ENCODE measurements around the gene PKNOX1.
"Not testable (repeated sequence)": the region's sequence is repeated elsewhere in the genome, so short reads cannot be mapped to it uniquely, and the experiment has no call there.

Gene PKNOX1

DNA sequence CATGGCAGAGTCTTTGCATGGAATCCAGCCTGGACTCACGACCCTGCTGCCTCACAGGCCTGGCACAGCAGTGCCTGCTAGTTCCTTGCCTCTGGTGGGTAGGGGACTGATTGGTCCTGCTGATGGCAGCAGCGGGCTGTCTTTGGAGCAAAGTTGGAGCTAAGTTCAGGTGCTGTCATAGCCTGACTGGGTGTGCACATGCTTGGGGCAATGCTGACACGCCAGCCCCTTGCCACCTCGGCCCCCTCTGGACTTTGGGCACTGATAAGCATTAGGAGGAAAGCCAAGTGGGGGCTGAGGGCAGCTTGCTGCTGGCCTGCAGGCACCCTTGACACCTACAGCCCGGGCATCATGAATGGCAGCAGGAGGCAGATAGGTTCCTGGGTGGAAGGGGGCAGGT lies 67.8 kb downstream of the PKNOX1 start:
- not testable (repeated sequence) for DNase-seq (ENCODE audit: extremely low spot score, insufficient read length, low read depth); FAIRE-seq

DNA sequence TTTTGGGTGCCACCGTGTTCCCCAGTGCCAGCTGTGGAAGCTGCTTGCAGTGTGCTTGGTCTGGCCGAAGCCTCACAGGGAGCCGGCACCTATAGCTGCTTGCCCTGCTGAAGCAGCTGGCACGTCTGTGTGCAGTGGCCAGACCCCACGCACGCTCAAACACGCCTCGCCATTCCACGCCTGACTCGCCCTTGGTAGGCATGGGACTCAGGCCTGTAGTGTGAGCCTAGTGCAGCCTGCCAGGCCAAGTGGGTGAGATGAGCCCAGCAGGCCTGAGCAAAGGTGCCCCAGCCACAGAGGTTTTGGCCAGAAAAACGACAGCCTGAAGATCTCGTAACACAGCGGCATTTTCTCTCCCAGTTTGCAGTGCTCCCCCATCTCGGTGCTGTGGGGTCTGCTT lies 68.9 kb downstream of the PKNOX1 start:
- not testable (repeated sequence) for DNase-seq (ENCODE audit: extremely low spot score, insufficient read length, low read depth); FAIRE-seq

DNA sequence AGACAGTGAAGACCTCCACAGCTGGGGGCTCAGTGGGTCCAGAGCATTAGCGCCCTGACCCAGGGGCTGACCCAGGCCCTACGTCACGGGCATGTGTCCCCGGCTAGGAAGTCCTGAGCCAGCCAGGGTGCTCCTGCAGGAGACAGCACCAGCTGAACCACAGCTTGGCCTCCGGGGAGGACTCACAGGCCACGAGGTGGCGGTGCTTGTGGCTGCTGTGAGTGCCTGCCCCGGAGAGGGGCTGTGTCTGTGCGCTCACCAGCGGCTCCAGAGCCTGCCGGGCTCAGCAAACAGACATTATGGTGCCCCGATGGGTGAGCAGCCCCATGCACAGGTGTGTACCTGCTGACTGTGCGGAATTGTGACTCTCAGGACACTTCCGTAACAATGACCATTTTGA lies 70.2 kb downstream of the PKNOX1 start:
- DNase-seq (ENCODE audit: extremely low spot score, insufficient read length, low read depth); FAIRE-seq: not testable (repeated sequence)

DNA sequence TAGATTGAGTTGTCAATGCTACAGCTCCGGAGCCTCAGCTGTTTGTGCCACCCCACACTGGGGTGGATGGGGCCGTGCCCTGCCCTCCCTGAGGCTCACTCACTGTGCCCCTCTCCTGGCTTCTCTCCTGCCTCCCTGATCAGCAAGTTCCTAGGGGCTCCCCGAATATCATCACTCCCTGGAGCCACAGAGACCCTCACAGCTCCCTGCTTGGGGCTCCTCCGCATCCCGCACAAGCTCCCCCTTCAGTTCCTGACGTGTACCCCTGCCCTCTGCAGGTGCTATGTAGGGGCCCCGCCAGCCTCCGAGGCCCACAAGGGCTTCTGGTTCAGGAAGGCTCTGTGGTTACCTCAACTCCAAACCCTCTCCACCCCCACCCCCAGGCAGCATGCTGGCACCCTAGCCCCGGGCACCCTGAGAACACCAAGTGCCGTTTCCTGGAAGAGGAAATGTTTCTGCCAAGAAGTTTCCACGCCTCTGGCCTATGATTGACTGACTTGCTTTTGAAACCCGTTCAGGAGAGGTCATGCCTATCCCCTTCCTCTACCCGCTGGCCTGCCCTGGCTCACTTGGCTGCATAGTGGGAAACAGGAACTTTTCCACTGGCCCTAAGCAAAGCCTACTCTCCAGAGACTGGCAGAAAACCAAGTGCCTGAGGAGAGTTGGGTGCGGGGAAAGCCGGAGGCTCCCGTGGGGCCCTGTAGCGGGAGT lies 71.0 kb downstream of the PKNOX1 start:
- DNase-seq (ENCODE audit: extremely low spot score, insufficient read length, low read depth); FAIRE-seq: not testable (repeated sequence)

DNA sequence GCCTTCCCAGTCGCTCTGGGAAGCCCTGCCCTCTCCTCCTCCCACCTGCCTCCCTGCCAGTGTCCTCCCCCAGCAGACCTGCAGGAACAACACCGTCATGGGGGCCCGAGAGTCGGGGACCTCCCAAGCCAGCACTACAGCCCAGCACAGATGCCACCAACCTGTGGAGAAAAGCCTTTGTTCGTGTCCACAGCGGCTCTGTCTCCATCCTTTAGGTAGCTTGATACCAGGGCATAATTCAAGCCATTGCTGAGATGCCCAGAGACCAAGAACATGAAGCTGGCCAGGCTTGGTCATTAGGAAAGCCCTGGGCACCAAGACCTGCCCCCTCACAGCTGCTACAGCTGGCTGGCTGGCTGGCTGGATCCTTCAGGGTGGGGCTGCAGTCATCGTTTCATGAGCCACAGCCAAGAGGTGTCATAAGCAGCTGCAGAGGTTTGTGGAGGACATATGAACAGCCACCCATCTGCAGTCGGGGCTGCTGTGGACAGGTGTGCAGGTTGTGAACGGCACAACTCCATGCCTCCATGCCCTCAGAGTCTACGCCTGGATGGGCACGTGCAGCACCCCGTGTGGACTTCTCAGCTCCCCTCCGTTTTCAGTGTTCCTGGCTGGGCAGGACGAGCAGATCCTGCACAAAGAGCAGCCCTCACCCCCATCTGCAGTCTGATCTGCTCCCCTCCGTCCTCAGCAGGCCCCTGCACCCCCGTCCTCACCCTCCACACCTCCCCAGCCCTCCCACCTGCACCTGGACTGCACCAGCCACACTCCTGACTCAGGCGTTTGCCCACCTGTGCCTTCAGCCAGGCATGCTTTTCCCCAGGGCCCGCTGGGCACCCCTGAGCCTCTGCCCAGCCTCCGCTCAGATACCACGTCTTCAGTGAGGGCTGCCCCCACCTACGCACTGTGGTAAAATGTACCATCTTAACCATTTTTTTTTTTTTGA lies 71.8 kb downstream of the PKNOX1 start:
- FAIRE-seq; DNase-seq (ENCODE audit: extremely low spot score, insufficient read length, low read depth): not testable (repeated sequence)

DNA sequence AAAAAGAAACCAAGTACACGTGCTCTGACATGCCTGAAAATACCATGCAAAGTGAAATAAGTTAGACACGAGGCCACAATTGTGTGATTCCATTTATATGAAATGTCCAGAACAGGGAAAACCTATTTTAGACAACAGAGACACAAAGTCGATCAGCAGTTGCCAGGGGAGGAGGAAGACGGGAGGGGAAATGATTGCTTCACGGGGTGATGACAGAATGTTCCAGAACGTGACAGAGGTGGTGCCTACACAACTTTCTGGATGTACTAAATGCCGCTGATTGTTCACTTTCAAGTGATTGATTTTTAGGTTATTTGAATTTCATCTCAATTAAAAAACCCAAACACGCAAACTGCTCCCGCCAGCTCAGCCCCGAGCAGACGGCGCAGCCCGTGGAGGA lies 78.8 kb downstream of the PKNOX1 start:
- not testable (repeated sequence) for DNase-seq (ENCODE audit: extremely low spot score, insufficient read length, low read depth)

DNA sequence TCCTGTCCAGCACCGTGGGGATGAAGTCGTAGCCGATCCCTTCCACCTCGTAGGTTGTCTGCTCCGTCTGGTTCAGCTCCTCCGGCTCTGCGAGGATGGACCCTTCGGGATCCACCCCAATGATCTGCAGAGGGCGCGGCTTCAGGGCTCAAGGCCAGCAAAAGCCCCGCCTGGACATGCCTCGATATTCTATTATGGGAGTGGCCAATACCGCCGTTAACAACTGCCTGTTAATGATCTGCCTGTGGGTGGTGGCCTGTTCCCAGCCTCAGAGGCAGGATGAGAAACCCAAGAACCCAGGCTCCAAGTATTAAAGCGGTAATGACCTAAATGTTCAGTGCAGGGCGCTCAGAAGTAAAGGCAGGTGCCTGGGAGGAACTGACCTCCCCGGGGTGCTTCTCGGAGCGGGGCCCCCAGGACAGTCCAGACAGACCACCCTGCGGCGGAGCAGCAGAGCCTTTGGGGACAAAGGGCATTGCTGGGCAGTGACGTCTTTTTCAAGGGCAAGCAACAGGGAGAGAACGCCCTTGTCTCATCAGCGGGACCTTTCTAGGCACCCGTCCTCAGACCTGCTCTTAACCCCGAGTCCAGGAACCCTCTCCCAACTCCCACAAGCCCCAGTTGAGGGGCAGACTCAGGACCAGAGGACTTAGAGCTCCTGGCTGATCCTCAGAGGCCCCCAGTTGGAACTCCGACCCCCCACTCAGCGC lies 88.7 kb downstream of the PKNOX1 start:
- not testable (repeated sequence) for DNase-seq (ENCODE audit: extremely low spot score, insufficient read length, low read depth); FAIRE-seq

More for the DNA sequence above, 78.8 kb downstream of the PKNOX1 start:
- FAIRE-seq = not testable (repeated sequence)

DNA sequence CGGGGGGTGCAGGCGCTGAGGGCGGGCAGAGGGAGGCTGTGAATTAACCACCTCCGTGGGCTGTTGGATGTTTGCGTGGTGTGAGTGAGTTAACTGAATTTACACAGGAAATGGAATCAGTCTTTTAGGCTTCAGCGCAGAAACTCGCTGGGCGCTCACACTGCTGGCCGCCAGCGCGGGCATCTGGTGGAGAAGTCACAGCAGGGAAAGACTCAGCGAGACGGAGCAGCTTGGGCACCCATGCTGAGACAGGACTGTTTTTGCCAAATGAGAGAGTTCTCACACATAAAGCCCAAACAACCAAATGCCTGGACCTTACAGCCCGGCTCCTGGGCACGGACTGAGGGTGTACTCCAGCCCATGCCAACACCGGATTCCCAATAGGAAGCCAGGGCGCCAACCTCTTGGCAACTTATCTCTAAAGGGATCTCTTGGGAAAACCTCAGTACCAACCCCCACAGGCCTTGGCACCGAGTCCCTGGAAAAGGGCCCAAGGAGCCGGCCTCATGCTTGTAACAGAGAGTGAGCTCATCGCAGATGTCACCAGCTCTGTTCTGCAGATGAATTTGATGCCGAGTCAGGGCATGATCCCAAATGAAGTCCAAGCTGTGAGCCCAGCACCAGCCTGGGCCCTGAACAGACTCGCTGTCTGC lies 90.0 kb downstream of the PKNOX1 start:
- not testable (repeated sequence) for FAIRE-seq; DNase-seq (ENCODE audit: extremely low spot score, insufficient read length, low read depth)

DNA sequence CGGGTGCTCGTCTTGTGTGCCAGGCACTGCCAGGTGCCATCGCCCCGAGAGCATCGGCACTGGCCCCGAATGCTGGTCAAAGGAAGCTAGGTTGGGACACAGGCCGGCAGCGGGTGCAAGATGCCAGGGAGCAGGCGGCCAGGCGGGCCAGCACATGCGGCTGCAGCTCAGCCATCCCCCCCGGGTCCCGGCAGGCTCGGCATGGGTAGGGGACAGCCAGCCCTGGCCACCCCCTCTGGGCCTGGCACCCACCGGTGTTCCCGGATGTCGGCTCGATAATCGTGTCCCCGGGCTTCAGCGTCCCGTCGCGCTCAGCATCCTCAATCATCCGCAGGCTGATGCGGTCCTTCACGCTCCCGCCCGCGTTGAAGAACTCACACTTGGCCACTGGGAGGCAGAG lies 91.6 kb downstream of the PKNOX1 start:
- FAIRE-seq; DNase-seq (ENCODE audit: extremely low spot score, insufficient read length, low read depth): not testable (repeated sequence)

DNA sequence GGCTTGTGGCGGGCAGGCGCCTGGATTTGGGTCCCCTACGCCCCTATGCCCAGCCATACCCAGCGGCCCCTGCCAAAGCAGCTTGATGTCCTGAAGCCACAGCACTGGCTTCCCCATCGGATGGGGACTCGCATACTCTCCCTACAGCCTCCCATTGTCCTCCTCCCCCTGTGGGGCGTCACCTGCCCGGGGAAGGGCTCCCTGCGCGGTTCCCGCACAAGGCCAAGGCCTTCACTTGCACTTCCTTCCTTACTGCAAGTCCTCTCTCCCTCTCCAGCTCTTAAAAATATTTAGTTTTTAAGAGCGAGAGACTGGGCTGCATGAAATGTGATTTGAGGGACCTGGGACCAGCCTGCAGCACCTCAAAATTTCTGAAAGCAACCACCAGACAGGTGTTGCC lies 92.3 kb downstream of the PKNOX1 start:
- not testable (repeated sequence) for FAIRE-seq

DNA sequence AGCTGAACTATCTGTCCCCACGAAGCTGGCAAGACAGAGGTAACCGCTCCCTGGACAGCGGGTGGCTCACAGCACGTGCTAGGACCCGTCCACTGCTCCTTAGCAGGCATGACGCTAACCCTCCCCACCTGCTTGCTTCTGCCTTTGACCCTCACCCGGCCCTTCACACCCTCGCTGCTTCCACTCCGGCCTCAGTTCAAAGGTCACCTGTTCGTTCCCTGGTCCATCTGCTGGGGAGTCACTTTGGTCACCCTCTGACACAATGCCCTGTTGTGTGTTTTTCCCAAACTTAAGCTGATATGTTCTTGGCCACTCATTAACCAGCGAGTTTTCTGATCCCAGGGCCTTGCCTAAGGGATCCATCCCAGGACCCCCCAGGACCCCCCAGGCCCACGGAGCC lies 93.7 kb downstream of the PKNOX1 start:
- FAIRE-seq; DNase-seq (ENCODE audit: extremely low spot score, insufficient read length, low read depth): not testable (repeated sequence)

More for the DNA sequence above, 92.3 kb downstream of the PKNOX1 start:
- not testable (repeated sequence) for DNase-seq (ENCODE audit: extremely low spot score, insufficient read length, low read depth)

DNA sequence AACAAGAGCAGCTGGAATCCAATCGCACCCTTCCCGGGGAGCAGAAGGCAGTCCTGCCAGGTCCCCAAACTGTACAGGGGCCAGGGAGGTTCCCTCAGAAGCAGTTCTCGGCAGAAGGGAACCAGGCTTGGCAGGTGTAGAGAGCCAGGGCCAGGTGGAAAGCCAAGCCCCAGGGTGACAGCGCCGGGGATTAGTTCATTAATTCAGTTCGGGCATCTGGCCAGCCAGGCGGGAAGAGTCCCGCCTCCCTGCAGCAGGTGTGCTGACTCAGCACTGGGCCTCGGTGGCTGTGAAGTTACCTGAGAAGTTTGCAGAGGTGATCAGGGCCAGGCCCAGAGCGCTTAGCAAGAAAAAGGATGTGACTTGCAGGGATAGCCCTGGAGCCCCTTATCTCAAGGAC lies 95.3 kb downstream of the PKNOX1 start:
- FAIRE-seq; DNase-seq (ENCODE audit: extremely low spot score, insufficient read length, low read depth): not testable (repeated sequence)

DNA sequence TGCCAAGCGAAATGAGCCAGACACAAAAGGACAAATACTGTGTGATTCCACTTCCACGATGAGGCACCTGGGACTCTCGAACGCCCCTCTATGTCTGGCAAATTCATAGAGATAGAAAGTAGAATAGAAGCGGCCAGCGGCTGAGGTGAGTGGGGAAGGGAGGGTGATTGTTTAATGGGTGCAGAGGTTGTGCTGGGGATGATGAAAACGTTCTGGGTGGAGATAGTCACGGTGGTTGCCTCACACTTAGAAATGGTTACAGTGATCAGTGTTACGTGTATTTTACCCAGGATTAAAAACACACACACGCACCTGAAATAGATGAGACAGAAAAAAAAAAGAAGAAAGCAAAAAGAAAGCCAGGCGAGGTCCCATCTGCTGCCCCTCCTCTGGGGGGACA lies 98.4 kb downstream of the PKNOX1 start:
- FAIRE-seq; DNase-seq (ENCODE audit: extremely low spot score, insufficient read length, low read depth): not testable (repeated sequence)

DNA sequence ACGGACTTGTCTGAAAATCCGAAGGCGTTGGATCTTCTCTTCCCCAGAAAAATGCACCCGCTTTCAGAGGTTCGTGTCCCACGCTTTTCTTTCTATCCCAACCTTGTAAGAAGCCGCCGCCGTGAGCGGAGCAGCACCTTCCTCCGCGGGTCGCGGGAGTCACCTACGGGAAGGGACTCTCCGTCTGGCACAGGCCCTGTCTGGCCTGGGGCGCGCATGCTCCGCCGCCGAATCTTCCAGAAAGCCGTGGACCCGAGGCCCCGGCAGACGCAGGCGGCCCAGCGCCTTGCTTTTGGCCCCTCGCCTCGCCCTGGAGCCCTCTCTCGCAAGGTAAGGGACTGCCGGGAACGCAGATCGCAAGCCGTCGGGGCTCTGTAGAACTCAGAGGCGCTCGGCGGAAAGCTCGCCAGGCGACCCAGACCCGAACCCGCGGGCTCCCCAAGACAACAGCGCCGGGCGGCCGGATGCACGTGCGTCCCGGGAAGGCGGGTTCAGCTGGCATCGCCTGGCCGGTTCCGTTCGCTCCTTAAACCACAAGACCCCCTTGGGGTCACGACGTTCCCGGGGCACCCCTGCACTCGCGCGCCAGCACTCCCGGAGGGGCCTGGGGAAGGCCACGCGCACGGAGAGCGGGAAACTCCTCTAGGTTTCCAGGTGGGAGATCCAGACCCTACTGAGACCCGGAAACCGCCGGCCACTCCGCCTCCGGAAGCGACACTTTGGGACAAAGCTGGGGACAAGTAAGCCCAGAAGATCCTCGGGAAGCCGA lies 100.2 kb downstream of the PKNOX1 start:
- not testable (repeated sequence) for DNase-seq (ENCODE audit: extremely low spot score, insufficient read length, low read depth); FAIRE-seq

DNA sequence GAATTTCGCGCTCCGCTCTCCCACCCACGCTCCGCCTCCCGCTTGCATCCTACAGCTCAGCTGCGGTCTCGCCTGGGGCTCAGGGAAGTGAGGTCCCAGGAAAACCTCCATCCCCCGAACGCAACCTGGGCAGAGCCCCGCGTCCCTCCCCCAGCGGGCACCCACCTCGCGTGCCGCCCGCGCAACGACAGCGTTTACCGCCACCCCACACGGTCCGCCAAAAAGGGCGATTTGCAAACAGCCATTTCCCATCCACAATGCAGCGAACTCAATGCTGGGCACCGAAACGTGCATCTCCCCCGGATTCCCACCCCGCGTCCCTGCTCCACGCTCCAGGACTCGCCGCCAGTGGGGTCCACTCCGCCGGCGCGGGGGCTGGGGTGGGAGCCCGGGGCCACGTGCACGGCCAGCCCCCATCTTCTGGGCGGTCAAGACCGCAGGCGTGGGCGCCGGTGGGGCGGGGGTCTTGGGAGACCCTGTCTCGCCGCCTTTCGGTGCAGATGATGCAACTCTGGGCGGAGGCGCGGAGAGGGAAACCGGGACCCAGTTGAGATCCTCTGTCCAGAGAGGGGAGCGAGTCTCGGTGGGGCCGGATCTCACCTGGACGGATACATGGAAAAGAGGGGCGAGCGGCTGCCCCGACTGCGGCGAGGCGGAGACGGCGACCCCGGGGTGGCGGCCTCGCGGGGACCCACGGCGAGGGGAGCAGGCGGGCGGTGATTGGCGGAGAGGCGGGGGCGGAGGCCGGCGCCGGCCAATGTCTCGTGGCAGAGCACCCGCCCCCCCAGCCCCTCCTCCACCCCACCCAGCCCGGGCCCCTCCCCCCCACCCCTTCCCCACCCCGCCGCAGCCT lies 101.0 kb downstream of the PKNOX1 start, which contains the start of gene CBS:
CBS (minus strand) TSS at position 666 of the 853 bp plus-strand sequence. CDS start 3,642 bp downstream, outside the sequence.
- FAIRE-seq; DNase-seq (ENCODE audit: extremely low spot score, insufficient read length, low read depth): not testable (repeated sequence)

DNA sequence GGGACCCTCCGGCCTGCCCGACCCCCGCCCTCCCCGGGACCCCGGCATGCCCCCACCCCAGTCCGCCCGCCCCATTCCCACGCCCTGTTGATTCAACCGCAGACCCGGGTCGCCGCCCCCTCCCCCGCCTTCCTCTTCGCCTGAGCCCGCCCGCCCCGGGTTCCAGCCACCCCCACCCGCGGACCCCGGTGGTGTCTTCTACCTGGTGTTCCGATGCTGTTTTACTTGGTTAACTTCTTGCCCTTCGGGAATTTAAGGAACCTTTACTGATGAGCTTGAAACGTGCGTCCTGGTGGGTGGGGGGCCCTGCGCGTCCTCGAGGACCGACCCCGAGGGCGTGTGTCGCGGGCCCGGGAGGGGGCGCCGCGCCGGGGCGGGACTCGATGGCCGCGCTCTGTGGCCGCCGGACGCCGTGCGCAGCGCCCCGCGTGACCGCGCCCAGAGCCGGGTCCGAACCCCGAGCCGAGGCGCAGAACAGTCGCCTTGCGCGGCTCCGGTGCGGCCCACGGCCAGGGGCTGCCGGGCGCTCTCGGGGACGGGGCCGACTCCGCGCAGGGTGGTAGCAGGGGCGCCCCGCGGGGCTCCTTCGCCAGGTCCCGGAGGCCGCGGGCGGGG lies 101.8 kb downstream of the PKNOX1 start:
- not testable (repeated sequence) for FAIRE-seq; DNase-seq (ENCODE audit: extremely low spot score, insufficient read length, low read depth)

DNA sequence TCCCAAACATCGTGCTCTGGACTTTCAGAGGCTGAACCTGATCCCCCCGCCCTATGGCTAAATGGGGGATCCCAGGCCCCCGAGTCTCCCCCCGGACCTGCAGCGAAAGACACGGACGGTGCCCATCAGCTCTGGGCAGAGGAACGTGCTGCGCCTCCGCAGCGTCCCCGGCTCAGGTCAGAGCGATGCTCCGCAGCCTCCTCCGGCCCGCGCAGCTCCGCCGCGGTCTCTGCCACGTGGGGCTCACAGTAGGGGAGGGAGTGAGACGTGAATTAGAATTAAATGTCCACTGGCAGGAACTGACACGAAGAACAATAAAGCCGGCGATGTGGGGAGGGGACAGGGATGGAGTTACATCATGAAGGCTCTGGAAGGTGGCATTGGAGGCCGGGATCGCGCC lies 102.3 kb downstream of the PKNOX1 start:
- not testable (repeated sequence) for FAIRE-seq; DNase-seq (ENCODE audit: extremely low spot score, insufficient read length, low read depth)

Measured in GM18507 (cell line).